Amygdala (tissue), 56 donors: ENCODE data around the gene KCNMB4.
"Not testable (repeated sequence)": the region's sequence is repeated elsewhere in the genome, so short reads cannot be mapped to it uniquely, and the experiment has no call there.

Experiments used
- DNase-seq, 56 donors: peaks; one replicate each; lab custom pipeline; 2025; lab: John Stamatoyannopoulos, UW

The KCNMB4 gene

DNA sequence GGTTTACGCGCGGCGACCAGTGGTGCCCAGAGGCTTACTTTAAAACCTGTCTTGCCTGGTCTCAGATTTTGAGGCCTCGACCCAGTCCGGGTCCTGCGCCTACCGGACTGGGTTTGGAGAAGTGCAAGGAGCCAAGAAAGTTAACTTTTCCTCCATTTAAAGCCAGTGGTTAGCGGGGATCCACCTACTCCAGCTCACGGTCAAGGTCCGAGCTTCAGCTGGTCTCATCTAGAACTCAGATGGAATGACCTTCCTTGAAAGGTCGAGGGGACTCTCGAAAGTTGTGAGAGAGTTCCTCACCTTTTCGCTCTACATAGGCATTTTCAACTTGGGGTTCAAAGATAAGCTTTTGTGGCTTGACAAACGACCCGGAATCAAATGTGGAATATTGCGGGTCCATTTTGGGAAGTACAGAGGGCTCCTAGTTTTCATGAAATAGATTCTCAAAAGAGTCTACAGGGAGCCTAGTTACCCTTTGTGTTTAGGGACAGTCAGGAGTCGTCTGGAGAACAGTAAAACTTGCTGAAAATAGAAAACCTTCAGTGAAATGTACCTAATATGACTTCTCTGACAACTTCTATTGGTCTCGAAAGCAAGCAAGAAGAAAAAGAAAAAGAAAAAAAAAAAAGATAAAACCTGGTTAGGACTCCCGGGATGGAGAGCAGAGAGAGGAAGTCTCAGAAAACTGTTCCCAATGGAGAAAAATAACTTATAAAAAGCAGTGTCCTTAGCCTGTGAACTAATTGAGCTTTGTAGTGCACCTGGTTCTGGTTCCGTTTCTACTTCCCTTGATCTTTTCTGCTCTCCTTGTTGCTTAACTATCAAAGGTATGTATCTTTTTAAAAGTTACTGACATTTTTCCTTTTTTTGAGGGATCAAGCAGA, 1.4 kb downstream of the KCNMB4 start:
- DNase-seq = peak in 4 of 56 donors; percentile 27 to 49 (median 36)

DNA sequence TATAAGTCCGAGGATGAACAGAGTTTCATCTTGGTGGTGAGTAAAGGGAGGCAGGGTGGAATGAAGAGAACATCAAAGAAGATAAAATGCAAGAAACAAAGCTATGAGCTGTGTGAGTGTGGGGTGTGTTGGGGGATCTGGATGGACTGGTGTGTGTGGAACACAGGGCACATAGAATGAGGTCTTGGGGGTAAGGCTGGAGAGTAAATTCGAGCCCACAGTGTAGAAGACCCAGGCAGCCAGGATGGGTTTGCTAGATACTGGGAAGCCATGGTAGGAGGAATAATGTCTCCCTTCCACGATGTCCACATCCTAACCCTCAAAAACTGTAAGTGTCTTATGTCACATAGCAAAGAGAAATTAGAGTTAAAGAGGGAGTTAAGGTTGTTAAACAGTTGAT, 6.8 kb downstream of the KCNMB4 start:
- no peak for DNase-seq

DNA sequence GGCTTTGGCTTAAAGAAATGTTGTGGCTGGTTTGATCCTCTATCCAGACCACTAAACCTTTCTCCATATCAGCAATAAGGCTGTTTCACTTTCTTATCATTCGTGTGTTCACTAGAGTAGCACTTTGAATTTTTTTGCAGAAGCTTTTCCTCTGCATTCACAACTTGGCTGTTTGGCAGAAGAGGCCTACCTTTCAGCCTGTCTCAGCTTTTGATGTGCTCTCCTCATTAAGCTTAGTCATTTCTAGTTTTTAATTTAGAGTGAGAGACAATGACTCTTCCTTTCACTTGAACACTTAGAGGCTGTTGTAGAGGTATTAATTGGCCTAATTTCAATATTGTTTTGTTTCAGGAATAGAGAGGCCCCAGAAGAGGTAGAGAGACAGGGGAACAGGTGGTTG, 13.8 kb downstream of the KCNMB4 start:
- no peak for DNase-seq

DNA sequence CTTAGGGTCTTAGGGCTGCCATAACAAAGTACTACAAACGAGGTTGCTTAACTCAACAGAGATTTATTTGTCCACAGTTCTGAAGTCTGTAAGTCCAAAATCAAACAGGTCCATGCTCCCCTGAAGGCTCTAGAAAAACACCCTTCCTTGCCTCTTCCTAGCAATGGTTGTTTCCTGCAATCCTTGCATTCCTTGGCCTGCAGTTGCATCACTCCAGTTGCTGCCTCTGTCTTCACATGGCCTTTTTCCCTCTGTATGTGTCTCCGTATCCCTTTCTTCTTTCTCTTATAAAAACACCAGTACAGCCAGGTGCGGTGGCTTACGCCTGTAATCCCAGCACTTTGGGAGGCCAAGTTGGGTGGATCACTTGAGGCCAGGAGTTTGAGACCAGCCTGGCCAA, 17.4 kb downstream of the KCNMB4 start:
- no peak for DNase-seq

DNA sequence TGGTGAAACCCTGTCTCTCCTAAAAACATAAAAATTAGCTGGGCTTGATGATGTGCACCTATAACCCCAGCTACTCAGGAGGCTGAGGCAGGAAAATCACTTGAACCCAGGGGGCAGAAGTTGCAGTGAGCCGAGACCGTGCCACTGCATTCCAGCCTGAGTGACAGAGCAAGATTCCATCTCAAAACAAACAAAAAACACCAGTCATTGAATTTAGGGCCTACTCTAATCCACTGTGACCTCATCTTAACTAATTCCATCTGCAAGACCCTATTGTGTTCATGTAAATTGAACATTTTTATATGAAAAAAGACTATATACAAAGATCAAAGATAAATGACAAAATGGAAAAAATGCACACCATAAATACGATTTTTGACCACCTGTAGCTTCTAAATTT, 17.8 kb downstream of the KCNMB4 start:
- DNase-seq = no peak

DNA sequence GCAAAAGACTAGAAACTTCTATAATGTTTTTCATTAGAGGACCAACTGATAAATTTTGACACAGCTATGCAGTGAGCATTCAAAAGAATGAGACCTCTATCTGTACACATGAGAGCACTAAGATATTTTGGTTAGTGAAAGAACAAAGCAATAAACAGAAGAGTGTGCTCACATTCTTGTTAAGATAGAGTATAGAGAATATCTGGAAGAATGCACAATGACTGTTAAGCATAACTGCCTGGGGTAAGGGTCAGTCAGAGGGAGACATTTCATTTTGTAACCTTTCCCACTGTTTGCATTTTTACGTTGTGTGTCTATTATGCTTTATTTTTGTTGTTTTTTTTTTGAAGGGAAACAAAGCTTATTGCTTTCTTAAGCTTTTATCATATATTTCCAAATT, 20.7 kb downstream of the KCNMB4 start:
- no peak for DNase-seq

DNA sequence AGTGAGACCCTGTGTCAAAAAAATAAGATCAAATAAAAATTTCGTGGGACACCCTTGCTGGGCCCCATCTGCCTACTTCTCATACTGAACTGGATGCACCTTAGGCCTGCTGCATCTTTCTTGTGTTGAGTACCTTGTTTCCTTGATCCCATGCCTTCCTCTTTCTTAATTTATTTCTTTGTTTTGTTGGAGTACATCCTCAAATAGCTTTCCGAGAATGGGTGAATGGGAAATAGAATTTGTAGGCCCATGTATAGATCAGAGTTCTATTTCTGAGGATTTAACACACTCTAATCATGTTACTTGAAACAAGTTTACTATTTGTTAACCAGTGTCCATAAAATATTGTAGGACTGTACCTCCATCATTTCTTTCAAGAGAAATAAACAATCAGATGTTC, 23.6 kb downstream of the KCNMB4 start:
- no peak for DNase-seq

DNA sequence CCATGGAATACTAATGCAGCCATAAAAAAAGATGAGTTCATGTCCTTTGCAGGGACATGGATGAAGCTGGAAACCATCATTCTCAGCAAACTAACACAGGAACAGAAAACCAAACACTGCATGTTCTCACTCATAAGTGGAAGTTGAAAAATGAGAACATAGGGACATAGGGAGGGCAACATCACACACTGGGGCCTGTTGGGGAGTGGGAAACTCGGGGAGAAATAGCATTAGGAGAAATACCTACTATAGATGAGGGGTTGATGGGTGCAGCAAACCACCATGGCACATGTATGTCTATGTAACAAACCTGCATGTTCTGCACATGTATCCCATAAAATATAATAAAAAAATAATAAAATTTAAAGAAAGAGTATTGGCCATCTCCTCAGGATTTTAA, 26.5 kb downstream of the KCNMB4 start:
- DNase-seq = not testable (repeated sequence)

DNA sequence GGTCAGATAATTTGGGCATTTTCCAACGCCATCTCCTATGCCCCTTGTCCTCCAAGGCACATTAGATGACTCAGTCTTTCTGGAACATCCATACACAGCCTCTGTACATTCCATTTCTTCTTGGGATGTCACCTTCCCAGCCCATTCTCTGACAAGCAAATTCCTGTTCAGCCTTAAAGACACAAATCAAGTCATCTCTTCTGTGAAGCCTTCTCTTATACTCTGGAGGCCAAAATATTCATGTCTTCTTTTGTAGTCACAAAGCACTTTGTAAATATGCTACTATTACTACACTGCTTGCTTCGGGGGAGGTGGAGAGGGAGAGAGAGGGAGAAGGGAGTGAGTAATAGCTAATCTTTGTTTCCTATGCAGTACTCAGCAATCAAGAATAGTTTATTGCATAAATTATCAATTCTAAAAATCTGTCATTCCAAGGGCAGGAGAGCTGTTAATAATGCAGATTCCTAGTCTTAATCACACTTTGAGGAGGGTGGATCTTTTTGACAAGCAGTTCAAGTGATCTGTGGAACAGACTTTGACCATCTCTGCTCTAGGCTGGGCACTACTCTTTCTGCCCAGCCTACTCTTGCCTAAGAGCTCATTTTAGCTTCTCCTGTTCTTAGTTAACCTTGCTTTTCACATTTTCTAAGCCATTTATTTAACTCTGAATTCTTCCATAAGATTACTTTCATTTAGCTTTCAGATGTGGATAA, 27.9 kb downstream of the KCNMB4 start:
- no peak for DNase-seq

DNA sequence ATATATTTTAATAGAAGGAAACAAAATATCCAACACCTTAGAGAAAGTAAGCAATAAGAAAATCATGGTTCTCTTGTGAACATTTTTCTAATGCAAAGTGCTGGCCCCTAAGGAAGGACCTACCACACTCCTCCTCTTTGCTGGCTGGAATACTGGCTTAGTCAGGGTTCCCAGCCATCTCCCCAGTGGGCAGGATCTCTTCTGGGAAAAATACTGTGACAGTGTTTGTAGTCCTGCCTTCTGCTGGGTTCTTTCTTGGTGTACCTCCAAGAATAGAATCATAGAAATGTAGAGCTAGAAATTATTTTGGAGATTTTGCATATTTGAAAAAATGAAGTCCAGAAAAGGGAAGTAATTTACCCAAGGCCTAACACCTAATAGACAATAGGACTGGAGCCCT, 31.9 kb downstream of the KCNMB4 start:
- DNase-seq = no peak

DNA sequence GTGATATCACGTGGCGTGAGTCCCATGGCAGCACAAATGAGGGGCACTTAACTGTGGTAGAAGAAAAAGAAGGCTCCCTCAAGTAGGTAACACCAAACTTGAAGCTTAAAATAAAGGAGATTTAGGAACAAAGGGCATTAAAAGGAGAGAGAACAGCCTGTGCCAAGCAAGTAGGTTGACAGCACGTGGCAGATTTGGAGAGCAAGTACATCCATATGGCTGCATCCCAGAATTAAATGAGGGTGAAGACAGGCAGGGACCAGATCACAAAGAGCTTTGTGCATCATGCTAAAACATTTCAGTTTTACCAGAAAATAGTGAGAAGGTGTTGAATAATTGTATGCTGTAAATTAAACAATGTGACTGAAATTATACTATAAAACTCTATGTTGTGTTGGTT, 32.8 kb downstream of the KCNMB4 start:
- DNase-seq = no peak

DNA sequence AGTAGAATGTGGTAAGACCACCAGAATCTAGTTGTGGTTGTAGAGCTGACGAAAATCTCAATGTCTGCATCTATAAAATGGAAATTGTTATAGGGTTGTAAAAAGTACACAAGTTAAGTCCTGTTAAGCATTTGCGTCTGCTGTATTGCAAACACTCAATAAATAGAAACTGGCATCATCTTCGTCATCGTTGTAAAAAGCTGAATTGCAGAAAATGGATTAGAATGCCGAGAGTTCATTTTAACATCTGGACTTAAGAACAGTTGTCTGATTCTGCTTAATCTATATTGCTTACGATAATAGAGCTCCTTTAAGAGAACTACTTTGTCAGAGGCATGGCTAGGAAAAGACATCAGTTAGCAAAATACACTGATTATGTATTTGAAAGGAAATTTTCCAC, 33.2 kb downstream of the KCNMB4 start:
- DNase-seq = no peak

DNA sequence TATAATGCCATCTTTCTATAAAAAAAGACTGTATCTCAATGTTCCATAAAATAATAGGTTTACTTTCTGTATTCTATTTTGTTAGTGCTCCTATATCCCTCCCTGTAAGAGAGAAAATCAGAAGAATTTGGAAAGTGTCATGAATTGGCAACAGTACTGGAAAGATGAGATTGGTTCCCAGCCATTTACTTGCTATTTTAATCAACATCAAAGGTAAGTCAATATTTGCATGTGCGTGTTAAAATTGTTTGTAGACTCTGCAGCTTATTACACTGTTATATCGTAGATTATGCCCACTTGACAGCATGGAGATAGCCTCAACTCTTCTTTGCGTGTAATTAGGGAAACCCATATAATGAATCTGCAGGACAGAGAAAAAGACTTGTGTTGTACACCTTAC, 34.0 kb downstream of the KCNMB4 start:
- DNase-seq = no peak

DNA sequence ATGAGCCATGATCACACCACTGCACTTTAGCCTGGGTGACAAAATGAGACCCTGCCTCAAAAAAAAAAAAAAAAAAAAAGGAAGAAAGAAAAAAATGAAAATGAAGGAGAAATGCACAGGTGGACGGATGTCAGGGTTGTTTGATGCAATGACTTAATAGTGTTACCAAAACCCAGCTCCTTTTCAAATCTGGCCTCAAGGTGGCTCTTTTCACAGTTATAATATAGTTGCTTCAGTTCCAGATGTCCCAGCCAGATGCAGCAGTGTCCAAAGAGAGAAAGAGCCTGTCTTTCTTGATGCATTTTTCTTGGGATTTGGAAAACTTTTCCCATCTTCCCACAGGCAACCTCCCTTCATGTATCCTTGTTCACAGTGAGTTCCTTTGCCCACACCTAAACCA, 36.5 kb downstream of the KCNMB4 start:
- DNase-seq = no peak

DNA sequence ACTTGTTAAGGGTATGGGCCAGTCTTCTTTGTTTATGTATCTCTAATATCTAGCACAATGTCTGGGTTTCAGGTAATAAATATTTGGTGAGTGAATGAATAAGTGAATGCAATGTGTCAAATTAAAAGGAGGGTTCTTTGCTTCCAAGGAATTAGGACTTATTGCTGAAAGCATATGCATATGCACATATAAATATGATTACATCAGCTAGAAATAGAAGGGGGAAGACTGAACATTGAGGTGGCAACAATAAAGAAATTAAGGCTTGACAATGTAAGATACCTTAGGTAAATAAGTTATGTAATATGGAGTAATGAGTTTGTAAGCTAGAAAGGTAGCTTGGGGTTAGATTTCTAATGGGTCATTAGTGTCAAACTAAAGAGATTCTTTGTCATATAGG, 37.7 kb downstream of the KCNMB4 start:
- DNase-seq = no peak

DNA sequence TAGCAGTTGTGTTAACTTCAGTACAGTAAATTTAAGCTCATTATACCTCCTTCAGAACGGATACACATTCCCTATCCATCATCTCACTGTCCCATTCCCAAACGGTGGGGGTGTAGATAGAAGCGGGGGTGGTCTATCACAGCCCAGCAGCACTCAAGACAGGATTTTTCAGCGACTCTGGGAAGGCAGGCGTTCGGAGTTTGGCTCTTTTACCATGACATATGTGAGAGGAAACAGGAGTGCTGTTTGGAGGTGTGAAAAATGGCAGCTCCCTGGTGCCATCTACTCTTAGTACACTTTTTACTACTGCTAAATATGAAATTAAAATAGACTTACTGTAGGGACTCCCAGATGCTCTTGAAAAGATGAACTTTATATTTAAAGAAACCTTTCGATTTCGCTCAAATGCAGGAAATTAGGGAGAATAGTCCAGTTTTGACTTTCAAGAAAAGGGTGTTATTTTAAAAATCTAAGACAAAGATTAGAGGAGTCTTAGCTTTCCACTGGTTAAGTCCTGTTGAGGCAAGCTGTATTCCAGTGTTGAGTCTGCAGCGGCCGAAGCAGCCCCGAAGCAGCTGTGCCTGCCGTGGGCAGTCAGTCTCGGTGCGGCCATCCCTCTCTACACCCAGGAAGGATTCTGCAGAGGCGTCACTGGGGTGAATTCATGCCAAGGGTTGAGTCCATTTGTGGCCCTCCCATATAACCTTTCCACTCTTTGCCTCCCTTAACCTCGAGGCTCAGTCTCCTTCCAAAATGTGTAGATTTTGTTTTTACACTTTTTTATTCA, 42.1 kb downstream of the KCNMB4 start:
- DNase-seq = peak in 4 of 56 donors; percentile 9 to 34 (median 16)

DNA sequence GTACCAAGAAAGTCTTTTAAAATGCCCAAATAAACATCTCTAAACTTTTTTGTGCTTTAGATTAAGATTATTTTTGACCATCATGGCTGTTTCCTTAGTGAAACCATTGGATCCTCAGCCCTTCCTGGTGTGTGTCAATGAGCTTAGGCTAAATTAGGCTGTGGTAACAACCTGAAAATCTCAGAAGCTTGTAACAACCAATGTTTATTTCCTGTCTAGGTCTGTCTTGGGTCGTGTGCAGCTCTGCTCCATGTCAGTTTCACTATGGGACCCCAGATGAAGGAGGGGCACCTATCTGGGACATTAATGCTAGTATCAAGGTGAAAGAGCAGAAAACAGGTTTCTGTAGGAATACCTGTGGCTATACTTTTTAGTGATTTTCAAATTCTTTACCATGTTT, 49.9 kb downstream of the KCNMB4 start:
- no peak for DNase-seq

DNA sequence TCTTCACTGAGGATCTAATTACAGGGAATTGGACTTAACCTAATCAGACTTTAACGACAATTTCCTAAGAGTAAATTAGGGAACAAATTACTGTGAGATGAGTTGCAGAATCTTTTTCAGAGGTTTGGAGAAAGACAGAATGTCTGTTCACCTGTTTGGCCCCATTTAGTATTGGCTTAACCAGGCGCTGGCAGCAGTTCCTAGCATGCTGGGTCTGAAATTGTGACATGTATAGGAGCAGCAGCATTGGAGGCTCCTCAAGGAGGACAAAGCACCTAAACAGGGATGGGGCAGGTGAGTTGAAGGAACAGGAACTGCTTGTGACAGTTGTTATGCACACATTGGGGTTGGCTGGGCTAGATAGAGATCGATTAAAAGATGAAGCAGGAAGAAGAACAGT, 51.0 kb downstream of the KCNMB4 start:
- DNase-seq = no peak

DNA sequence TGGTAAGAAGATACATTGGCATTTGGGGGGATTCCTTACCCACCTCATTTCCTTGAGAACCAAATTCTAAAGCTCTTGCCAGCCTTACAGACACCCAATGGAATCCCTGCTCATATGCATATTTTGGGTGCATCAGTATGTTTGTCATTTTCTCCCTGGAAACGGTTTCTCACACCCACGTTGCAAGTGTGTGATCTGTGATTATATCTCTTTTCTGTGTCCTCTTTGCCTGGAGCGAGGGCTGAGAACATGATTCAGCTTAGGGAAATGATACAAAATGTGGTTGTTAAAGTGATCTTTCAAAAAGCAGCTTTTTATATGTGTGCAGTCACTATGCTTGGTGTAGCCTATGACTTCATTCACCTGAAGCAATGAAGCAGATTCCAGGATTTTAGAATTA, 52.0 kb downstream of the KCNMB4 start:
- DNase-seq = peak in 12 of 56 donors; percentile 4 to 65 (median 28)

DNA sequence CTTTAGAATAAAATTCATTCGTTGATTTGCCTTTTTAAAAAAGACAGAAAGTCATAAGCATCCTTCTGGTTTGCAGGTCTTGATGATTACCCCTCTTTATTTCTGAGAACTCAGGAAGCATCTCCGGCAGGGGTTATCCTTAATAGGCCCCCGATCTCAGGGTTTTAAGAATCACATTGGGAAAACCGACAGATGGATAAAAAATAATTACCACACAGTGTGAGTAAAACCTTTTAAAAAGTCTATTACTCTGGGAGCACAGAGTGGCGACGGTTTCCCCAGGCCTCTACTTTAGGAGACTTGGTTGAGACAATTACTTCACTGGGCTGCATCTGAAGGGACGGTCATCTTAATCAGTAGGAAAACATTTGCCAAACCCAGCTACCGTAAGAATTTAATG, 56.5 kb downstream of the KCNMB4 start:
- DNase-seq = no peak

DNA sequence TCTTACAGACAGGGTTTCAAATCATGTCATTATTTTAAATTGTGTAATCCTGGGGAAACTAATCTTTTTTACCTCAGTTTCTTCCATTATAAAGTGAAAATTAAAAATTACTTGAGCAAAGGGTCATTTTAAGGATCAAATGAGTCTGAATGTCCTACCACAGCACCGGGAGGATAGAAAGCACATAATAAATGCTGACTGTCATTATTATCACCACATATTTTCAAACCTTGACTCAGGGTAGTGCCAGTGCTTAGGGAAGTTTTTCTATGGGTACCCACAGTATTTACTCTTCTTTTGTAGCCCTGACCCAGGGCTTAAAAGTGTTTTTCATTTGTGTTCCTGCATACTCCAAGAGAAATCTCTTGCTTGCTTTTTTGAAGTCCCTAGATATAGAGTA, 60.5 kb downstream of the KCNMB4 start:
- DNase-seq = no peak
